HG03342 (cell line): ENCODE measurements around the gene PAK1.
"Not testable (repeated sequence)": the region's sequence is repeated elsewhere in the genome, so short reads cannot be mapped to it uniquely, and the experiment has no call there.

ENCODE experiments used
- ATAC-seq: cut with Tn5 transposase; IDR thresholded peaks from one replicate; pipeline ENCODE4 v1.9.1; 2021; ENCODE audit warnings: mild to moderate bottlenecking, moderate library complexity; ENCODE audit not compliant: unreplicated experiment

PAK1 gene

GRCh38 chr11:77407613-77408012, 66.3 kb downstream of the PAK1 start:
- no peak for ATAC-seq

- no peak for ATAC-seq
Measured at GRCh38 chr11:77406396-77406795, 67.5 kb downstream of the PAK1 start.

GRCh38 chr11:77403211-77403610, 70.7 kb downstream of the PAK1 start:
- ATAC-seq, result no peak

- ATAC-seq, result no peak
Measured at GRCh38 chr11:77402218-77402556, 71.7 kb downstream of the PAK1 start.

- ATAC-seq, result no peak
Measured at GRCh38 chr11:77401486-77402217, 72.2 kb downstream of the PAK1 start.

GRCh38 chr11:77400775-77401449, 73.0 kb downstream of the PAK1 start:
- no peak for ATAC-seq

GRCh38 chr11:77400271-77400670, 73.6 kb downstream of the PAK1 start:
- no peak for ATAC-seq

- ATAC-seq, result no peak
Measured at GRCh38 chr11:77397631-77398030, 76.3 kb downstream of the PAK1 start.

- no peak for ATAC-seq
Measured at GRCh38 chr11:77396911-77397310, 77.0 kb downstream of the PAK1 start.

- ATAC-seq, result no peak
Measured at GRCh38 chr11:77396305-77396704, 77.6 kb downstream of the PAK1 start.

GRCh38 chr11:77395460-77396173, 78.3 kb downstream of the PAK1 start:
- no peak for ATAC-seq

GRCh38 chr11:77392842-77393241, 81.1 kb downstream of the PAK1 start:
- no peak for ATAC-seq

- ATAC-seq, result no peak
Measured at GRCh38 chr11:77387701-77388100, 86.2 kb downstream of the PAK1 start.

- ATAC-seq, result no peak
Measured at GRCh38 chr11:77386178-77386577, 87.7 kb downstream of the PAK1 start.

- ATAC-seq, result not testable (repeated sequence)
Measured at GRCh38 chr11:77385255-77385771, 88.6 kb downstream of the PAK1 start.

GRCh38 chr11:77384571-77384970, 89.3 kb downstream of the PAK1 start:
- ATAC-seq, result no peak

- not testable (repeated sequence) for ATAC-seq
Measured at GRCh38 chr11:77383349-77383748, 90.5 kb downstream of the PAK1 start.

GRCh38 chr11:77381729-77382665, 91.9 kb downstream of the PAK1 start:
- no peak for ATAC-seq

GRCh38 chr11:77379934-77380333, 94.0 kb downstream of the PAK1 start:
- ATAC-seq, result no peak

- ATAC-seq, result no peak
Measured at GRCh38 chr11:77379253-77379652, 94.6 kb downstream of the PAK1 start.

- no peak for ATAC-seq
Measured at GRCh38 chr11:77377734-77378133, 96.2 kb downstream of the PAK1 start.
